PC-9 (cell line): ENCODE measurements around the gene PGD. TPM values are rescaled to one million over a fixed set of nuclear protein-coding genes. Genes with fewer than 3 reads are reported as not detected.
A peak's percentile ranks its signal among the peaks of the same experiment; 100 is the strongest.

ENCODE experiments used
- BruUV-seq: library from RNA; stranded (reverse); fragments of 400-500 nt; replicated peaks from 2 replicates; lab custom pipeline; 2021; lab: Mats Ljungman, UMichigan
- CTCF ChIA-PET: fragments of 300-600 bp; sonication (Branson Sonifier 250); formaldehyde crosslinking; loops from one replicate; lab custom pipeline; 2022; ENCODE audit warnings: antibody characterized with exemption; lab: Charles Lee
- POLR2A ChIA-PET: fragments of 300-600 bp; sonication (Branson Sonifier 250); formaldehyde crosslinking; loops from one replicate; lab custom pipeline; 2022; ENCODE audit warnings: antibody characterized with exemption; ENCODE audit not compliant: unreplicated experiment; lab: Charles Lee
- DNase-seq, 2 experiments: peaks; one replicate each; pipeline versions ENCODE4 v3.0.0 to v3.0.0-alpha.2; 2015 to 2022; ENCODE audit warnings: mixed read lengths in 1 of 2
- H2AFZ ChIP-seq: fragments of 200-600 bp; sonication (generic); 2 replicates; pipeline ENCODE4 v1.8.1; 2017; ENCODE audit warnings: antibody characterized with exemption
- H3F3A ChIP-seq: fragments of 200-600 bp; sonication (generic); 2 replicates; pipeline ENCODE4 v1.8.1; 2017; ENCODE audit warnings: antibody characterized with exemption, mild to moderate bottlenecking, low read depth; ENCODE audit not compliant: insufficient read depth
- H3K27ac ChIP-seq: fragments of 200-600 bp; sonication (generic); 2 replicates; pipeline ENCODE4 v1.6.1; 2016; ENCODE audit warnings: mixed run types
- H3K27me3 ChIP-seq: fragments of 200-600 bp; sonication (generic); 2 replicates; pipeline ENCODE4 v1.6.1; 2016; ENCODE audit warnings: low read depth, mixed run types; ENCODE audit not compliant: insufficient read depth
- H3K36me3 ChIP-seq: fragments of 200-600 bp; sonication (generic); 2 replicates; pipeline ENCODE4 v1.6.1; 2016; ENCODE audit warnings: low read depth, mixed run types
- H3K4me1 ChIP-seq: fragments of 200-600 bp; sonication (generic); replicated peaks from 2 replicates; pipeline ENCODE4 v1.6.1; 2016; ENCODE audit warnings: mixed run types; ENCODE audit not compliant: insufficient read depth
- H3K4me2 ChIP-seq: fragments of 200-600 bp; sonication (generic); 2 replicates; pipeline ENCODE4 v1.6.1; 2017; ENCODE audit warnings: mixed run types
- H3K4me3 ChIP-seq: fragments of 200-600 bp; sonication (generic); 2 replicates; pipeline ENCODE4 v1.6.1; 2016; ENCODE audit warnings: mixed run types
- H3K79me2 ChIP-seq: fragments of 200-600 bp; sonication (generic); 2 replicates; pipeline ENCODE4 v1.6.1; 2017; ENCODE audit warnings: low read depth, mixed run types
- H3K9me2 ChIP-seq: fragments of 200-600 bp; sonication (generic); 2 replicates; pipeline ENCODE4 v1.8.1; 2017; ENCODE audit warnings: mild to moderate bottlenecking; ENCODE audit not compliant: insufficient read depth
- H3K9me3 ChIP-seq: fragments of 200-600 bp; sonication (generic); 2 replicates; pipeline ENCODE4 v1.8.1; 2016; ENCODE audit warnings: low read depth; ENCODE audit not compliant: insufficient read depth
- H4K20me1 ChIP-seq: fragments of 200-600 bp; sonication (generic); 2 replicates; pipeline ENCODE4 v1.8.1; 2017; ENCODE audit not compliant: insufficient read depth
- EZH2 ChIP-seq: fragments of 200-600 bp; sonication (generic); IDR thresholded peaks from 2 replicates; pipeline ENCODE4 v1.8.0; 2017; ENCODE audit warnings: antibody characterized with exemption, low read depth
- intact Hi-C: fragments of 100-400 bp; cut with micrococcal nuclease; formaldehyde crosslinking; loops from one replicate; pipeline ENCODE4 v1.10.0; 2022; ENCODE audit not compliant: unreplicated experiment
- total RNA-seq: library from RNA; stranded (reverse); gene quantifications from 2 replicates; pipeline ENCODE4 v1.2.3, GENCODE V29; 2021
- TF ChIP-seq, protein P1 (sequence below): fragments of 200-600 bp; sonication (generic); conservative IDR thresholded peaks from 2 replicates; pipeline ENCODE4 v1.6.1; 2017; ENCODE audit warnings: mixed run types, antibody characterized with exemption, mild to moderate bottlenecking, moderate library complexity

Gene PGD
- total RNA-seq, 1 experiment from 2014 or later, result 526 TPM

DNA sequence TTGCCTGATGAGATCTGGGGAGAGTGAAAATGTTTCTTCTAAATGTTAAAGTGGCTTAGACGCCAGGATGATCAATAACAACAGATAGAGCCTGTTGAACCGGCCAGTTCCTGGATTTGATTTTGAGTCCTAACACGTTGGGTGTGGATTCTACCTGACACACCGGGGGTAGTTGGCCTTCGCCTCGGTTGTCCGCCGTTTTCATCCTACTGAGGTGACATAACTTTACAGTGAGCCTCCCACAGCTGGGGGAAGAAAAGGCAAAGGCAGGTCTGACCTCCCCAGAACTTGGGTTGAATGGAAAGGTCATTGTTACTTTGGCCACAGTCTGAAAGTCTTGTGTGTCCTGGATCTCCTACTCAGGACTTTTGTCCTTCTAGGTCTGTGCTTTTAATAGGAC, 1.1 kb downstream of the PGD start:
- Histone ChIP-seq H3K4me3 (peak overlapping the region; percentile 94), H3K4me1 (peaks cover 25% of the 10 kb centered on the region), H3K9me3 (no peaks in the 10 kb centered on the region), H3K27ac (peak overlapping the region; percentile 89), H4K20me1 (peaks cover 6% of the 10 kb centered on the region; the same call in 1 of the 2 replicates), H3K36me3 (peaks cover 43% of the 10 kb centered on the region), H3K4me2 (peak overlapping the region; percentile 94), H3F3A (peaks cover 17% of the 10 kb centered on the region; the same call in 1 of the 2 replicates), H3K27me3 (no peaks in the 10 kb centered on the region), H2AFZ (no peak overlapping the region), H3K9me2 (no peaks in the 10 kb centered on the region), H3K79me2 (peaks cover 75% of the 10 kb centered on the region)
- DNase-seq, result no peak
- CTCF ChIA-PET, result no interaction called here
- intact Hi-C loops, result no loop called here
- POLR2A ChIA-PET, result interaction anchor here (0.7 kb wide), 1 partner anchor 13 kb away, joined by 6 read pairs; no protein-coding TSS in a partner anchor
- no TSS peak for BruUV-seq
- no peak for TF ChIP-seq EZH2
- TF ChIP-seq, protein P1, sequence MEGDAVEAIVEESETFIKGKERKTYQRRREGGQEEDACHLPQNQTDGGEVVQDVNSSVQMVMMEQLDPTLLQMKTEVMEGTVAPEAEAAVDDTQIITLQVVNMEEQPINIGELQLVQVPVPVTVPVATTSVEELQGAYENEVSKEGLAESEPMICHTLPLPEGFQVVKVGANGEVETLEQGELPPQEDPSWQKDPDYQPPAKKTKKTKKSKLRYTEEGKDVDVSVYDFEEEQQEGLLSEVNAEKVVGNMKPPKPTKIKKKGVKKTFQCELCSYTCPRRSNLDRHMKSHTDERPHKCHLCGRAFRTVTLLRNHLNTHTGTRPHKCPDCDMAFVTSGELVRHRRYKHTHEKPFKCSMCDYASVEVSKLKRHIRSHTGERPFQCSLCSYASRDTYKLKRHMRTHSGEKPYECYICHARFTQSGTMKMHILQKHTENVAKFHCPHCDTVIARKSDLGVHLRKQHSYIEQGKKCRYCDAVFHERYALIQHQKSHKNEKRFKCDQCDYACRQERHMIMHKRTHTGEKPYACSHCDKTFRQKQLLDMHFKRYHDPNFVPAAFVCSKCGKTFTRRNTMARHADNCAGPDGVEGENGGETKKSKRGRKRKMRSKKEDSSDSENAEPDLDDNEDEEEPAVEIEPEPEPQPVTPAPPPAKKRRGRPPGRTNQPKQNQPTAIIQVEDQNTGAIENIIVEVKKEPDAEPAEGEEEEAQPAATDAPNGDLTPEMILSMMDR, result no peak

DNA sequence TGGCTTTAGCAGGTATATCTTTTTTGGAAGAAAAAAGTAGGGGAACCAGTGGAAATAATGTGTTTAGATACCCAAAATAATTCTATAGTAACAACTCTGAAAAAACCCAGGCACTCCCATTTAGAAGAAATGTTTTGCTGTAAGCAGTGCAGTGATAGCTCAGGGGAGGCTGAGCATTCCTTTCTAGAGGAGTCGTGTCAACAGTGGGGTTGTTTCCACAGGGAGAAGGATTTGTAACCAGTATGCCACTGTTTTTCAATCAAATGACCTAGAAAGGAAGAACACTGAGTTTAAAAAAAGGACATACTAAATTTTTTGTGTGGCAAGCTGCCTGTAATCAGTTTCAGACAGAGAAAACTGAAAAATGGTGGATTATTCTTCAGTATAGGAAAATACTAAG, 2.4 kb downstream of the PGD start:
- no peak for TF ChIP-seq EZH2
- TF ChIP-seq, protein P1, result no peak
- Histone ChIP-seq H3K9me3 (no peaks in the 10 kb centered on the region), H3K9me2 (no peaks in the 10 kb centered on the region), H2AFZ (no peak overlapping the region), H3K4me2 (peak overlapping the region; percentile 94), H3K27me3 (no peaks in the 10 kb centered on the region), H3K27ac (peak overlapping the region; percentile 89), H3K4me3 (peak overlapping the region; percentile 94), H4K20me1 (peaks cover 6% of the 10 kb centered on the region; the same call in 1 of the 2 replicates), H3F3A (peaks cover 17% of the 10 kb centered on the region; the same call in 1 of the 2 replicates), H3K36me3 (peaks cover 45% of the 10 kb centered on the region), H3K4me1 (peaks cover 25% of the 10 kb centered on the region), H3K79me2 (peaks cover 76% of the 10 kb centered on the region)
- intact Hi-C loops, result no loop called here
- POLR2A ChIA-PET, result interaction anchor here (0.6 kb wide), 1 partner anchor 14 kb away, joined by 5 read pairs; no protein-coding TSS in a partner anchor
- CTCF ChIA-PET, result no interaction called here
- no peak for DNase-seq
- BruUV-seq, result no TSS peak

DNA sequence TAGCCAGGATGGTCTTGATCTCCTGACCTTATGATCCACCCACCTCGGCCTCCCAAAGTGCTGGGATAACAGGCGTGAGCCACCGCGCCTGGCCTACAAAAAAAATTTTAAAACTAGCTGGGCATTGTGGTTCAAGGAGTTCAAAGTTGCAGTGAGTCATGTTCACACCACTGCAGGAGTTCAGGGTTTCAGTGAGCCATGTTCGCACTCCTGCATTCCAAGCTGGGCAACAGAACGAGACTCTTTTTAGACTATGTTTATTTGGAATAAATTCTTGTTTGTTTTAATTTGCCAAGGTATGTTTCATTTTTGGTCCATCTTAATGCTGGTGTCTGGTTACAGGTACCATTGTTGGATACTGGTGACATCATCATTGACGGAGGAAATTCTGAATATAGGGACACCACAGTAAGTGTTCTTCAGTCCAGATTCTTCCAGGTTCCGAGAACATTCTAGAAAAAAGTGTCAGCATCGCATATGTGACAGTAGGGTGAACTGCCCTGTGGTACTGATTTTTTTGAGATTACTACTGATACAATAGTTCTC, 3.9 kb downstream of the PGD start:
- Histone ChIP-seq H3K27me3 (no peaks in the 10 kb centered on the region), H3K79me2 (peaks cover 64% of the 10 kb centered on the region), H3K4me3 (no peak overlapping the region), H3K27ac (peak overlapping the region; percentile 6; the same call in 1 of the 2 replicates), H3K4me2 (0 out of 2 replicates have a peak overlapping the region, but pooled peaks have one; percentile 1), H3K36me3 (peaks cover 54% of the 10 kb centered on the region), H3F3A (peaks cover 17% of the 10 kb centered on the region; the same call in 1 of the 2 replicates), H2AFZ (no peak overlapping the region), H4K20me1 (peaks cover 6% of the 10 kb centered on the region; the same call in 1 of the 2 replicates), H3K4me1 (peaks cover 25% of the 10 kb centered on the region), H3K9me2 (no peaks in the 10 kb centered on the region), H3K9me3 (no peaks in the 10 kb centered on the region)
- intact Hi-C loops, result no loop called here
- no peak for DNase-seq
- no peak for TF ChIP-seq EZH2
- TF ChIP-seq, protein P1, result no peak
- ChIA-PET POLR2A (interaction anchor here (0.5 kb wide), 2 partner anchors 8 to 246 kb away, joined by 3 read pairs; no protein-coding TSS in a partner anchor), CTCF (no interaction called here)
- BruUV-seq, result no TSS peak
